Glomerular visceral epithelial cell (primary cell): ENCODE results near the gene LALBA.
"Not testable (repeated sequence)": the region's sequence is repeated elsewhere in the genome, so short reads cannot be mapped to it uniquely, and the experiment has no call there.

ENCODE experiments used
- DNase-seq: peaks from one replicate; pipeline ENCODE4 v3.0.0-alpha.2; 2016; ENCODE audit errors: extremely low spot score

Gene LALBA

DNA sequence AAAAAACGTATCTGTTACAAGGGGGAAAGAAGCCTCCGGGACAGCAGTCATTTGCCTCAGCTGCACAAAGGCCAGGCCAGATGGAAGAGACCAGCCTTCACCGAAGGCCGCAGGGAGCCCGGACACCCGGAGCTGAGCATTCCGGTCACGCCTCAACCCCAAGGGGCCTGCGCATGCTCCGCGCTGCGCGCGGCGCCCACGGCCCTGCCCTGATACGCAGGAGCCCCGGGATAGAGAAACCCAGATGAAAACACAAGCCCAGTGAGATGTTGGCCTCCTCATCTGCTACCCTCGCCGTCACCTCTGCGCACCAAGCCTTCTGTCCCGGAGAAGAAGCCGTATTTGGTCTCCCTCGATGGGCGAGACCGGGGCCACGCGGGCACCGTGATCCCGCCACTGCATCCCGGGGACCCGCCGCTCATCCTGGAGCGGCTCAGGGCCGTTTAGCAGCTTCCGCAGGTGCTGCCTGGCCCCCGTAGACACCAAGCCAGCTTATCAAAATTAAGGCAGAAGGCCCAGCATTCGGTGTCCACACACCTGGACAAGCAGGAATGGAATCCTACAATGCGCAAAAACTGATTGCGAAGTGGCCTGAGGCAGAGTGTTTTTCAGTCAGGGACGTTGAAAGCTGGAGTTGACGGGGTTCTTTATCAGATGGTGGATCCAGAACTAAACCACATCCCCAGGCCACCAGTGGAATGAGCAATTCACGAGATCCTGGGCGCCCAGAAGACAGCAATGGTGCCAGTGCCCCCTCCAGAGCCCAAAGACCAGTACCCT lies 41.8 kb downstream of the LALBA start:
- no peak for DNase-seq

DNA sequence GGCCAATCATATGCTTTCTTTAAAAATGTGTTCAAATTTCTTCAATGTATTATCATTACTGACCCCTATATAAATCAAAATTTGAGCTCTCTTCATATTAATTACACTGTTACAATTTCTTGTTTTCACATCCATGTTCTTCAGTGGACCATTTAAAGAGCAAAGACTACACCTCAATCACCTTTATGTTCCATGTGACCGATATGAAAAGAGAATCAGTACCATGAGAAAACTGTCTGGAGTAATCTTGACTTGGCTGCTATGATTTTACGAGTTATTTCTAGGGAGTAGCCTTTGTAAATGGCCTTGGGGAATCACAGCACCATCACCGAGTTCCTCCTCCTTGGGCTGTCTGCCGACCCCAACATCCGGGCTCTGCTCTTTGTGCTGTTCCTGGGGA lies 44.5 kb downstream of the LALBA start, which contains the start of gene OR8S1:
Gene OR8S1 (plus strand): TSS at position 301 of the 400 bp plus-strand sequence. CDS start 0 bp downstream, at position 301.
- no peak for DNase-seq

DNA sequence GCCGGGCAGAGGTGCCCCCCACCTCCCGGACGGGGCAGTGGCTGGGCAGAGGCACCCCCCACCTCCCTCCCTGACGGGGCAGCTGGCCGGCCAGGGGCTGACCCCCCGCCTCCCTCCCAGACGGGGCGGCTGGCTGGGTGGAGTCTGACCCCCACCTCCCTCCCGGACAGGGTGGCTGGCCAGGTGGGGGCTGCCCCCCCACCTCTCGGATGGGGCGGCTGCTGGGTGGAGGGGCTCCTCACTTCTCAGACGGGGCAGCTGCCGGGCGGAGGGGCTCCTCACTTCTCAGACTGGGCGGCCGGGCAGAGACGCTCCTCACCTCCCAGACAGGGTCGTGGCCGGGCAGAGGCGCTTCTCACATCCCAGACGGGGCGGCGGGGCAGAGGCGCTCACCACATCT lies 49.5 kb downstream of the LALBA start:
- not testable (repeated sequence) for DNase-seq
